Esophagus squamous epithelium (tissue), 4 donors: ENCODE measurements around the gene ADAP1.

Experiments used
- CTCF ChIP-seq, 6 experiments: fragments of 450-650 bp in 4 of 6; fragments of 200-600 bp in 2 of 6; sonication (generic) in 2 of 6; IDR thresholded peaks; one replicate each; pipeline ENCODE4 v1.5.1; 2016 to 2019; ENCODE audit warnings: antibody characterized with exemption in 6 of 6, mild to moderate bottlenecking in 4 of 6, moderate library complexity in 4 of 6
- POLR2A ChIP-seq, 4 donors: fragments of 450-650 bp; IDR thresholded peaks; one replicate each; pipeline ENCODE4 v1.6.1; 2017; ENCODE audit warnings: antibody characterized with exemption in 4 of 4, mild to moderate bottlenecking in 4 of 4, moderate library complexity in 3 of 4

GRCh38 chr7:936386-937054, 18.0 kb downstream of the ADAP1 start:
- TF ChIP-seq POLR2A (IDR thresholded peaks at IDR 0.05) (no peak), CTCF (IDR thresholded peaks at IDR 0.05) (no peak)
